ENCODE results near the gene MYH6.
"Not testable (repeated sequence)": the region's sequence is repeated elsewhere in the genome, so short reads cannot be mapped to it uniquely, and the experiment has no call there.

MYH6 gene

GRCh38 chr14:23407516-23408306 is at the start of gene MYH6:
Gene MYH6, minus strand, starts transcription at chr14:23408273. Its CDS starts 1,050 bp downstream, at chr14:23407223.
- DNase-seq, result no peak

DNA sequence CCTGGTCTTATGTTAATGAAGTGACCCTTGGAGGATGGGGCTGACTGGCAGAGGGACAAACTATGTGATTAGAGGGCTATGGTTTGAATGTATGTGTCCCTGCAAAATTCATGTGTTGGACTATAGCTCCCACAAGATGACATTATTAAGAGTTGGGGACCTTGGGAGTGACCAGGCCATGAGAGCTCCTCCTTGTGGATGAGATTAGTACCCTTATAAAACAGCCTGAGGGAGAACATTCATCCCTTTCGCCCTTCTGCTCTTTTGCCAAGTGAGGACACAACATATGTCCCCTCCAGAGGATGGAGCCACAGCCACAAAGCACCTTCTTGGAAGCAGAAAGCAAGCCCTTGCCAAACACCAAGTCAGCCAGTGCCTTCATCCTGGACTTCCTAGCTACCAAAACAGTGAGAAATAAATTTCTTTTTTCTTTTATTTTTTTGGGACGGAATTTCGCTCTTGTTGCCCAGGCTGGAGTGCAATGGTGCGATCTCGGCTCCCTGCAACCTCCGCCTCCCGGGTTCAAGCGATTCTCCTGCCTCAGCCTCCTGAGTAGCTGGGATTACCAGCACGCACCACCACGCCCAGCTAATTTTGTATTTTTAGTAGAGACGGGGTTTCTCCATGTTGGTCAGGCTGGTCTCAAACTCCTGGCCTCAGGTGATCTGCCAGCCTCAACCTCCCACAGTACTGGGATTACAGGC is 49.0 kb upstream of the MYH6 start:
- DNase-seq, result not testable (repeated sequence)

GRCh38 chr14:23454445-23454856 is 46.4 kb upstream of the MYH6 start:
- DNase-seq, result no peak

DNA sequence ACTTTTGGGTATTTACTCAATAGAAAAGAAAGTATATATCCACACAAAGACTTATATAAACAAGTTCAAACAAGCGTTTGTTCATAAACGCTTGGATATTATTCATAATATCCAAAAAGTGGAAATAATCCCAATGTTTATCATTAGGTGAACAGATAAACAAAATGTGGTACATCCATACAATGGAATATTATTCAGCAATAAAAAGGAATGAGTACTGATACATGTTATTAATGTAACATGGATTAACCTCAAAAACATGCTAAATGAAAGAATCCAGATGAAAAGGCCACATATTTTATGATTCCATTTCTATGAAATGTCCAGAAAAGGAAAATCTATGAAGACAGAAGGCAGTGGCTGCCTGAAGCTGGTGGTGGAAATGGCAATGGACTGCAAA is 44.2 kb upstream of the MYH6 start:
- DNase-seq, result no peak

GRCh38 chr14:23450379-23450778 is 42.3 kb upstream of the MYH6 start:
- no peak for DNase-seq

GRCh38 chr14:23449314-23449713 is 41.2 kb upstream of the MYH6 start:
- no peak for DNase-seq

DNA sequence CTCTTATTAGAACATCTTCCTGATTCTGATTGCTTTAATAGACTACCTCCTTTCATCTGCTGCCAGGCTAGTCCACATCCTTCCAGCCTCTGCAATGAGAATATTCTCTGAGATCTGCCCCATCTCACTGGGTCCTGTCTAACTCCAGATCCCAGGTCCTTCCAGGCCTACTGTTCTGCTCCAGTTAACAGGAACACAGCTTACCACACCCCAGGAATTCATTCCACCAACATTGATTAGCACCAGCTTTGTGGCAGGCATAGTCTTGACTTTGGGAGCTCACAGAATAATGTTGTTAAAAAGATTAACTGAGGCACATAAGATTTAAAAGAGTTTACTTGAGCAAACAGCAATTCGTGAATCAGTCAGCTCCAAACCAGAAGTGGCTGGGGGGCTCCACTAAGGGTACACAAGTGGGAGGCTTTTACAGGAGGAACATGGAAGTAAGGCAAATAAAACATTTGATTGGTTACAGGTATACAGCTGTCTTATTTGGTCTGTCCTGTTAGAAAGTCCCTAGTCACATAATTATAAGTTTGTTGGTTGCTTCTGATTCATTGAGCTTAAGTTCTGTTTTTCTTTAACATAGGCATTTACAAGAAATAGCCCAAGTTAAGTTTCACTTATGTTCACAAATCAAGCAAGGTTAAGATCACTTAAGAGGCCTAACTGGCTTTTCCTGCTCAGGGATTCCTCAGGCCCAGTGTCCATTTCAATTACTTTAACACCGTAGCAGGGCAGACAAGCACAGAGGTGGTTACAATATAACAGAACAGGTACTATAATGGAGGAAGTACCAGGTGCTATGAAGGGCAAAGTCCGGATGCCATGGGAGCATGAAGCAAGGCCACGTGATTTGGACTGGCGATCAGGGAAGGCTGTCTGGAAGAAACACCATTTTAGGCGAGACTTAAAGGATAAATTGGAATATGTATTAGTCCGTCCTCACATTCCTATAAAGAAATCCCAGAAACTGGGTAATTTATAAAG is 39.6 kb upstream of the MYH6 start:
- no peak for DNase-seq

DNA sequence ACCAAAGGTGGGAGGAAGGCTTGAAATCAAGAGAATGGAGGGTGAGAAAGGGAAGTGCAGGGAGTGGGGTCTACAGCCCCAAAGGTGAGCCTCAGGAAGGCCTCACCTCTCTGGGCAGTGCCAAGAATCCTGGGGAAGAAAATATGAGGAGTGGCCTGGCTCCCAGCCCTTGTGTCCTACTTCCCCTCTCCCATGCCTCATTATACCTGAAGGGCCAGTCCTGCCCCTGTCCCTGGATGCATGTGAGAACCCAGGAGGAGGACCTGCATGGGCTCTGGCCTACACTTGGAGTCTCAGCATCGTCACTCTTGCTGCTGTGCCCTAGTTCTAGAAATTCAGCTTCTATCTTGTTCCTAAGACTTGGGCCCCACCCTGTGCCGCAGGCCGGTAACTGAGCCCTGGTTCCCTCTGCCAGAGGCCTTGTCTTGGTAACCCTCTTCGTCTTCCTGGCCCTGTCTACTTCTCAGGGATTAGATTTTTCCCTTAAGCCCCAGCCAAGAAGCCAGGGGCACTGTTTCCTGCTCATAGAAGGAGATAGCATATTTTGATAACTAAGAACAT is 38.3 kb upstream of the MYH6 start:
- no peak for DNase-seq

GRCh38 chr14:23445773-23446172 is 37.7 kb upstream of the MYH6 start:
- DNase-seq, result no peak

GRCh38 chr14:23444314-23444713 is 36.2 kb upstream of the MYH6 start:
- no peak for DNase-seq

DNA sequence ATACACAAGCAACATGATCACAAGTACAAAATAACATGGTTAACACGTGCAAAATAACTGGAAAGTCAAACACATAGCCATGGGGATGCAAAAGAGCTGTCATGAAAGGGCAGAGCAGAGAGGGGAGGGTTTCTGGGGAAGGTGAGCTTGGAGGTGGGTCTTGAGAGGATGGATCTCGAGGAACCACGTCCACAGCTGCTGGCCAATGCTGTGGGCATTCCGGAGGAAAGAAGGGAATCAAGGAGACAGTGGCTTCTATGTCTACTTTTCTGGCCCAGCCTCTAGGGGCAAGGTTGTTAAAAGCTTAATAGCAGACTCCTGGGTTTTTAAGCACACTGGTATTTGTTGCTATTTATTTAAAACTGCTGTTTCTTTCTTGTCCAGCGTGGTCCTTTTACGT is 35.8 kb upstream of the MYH6 start:
- DNase-seq, result no peak

GRCh38 chr14:23443411-23443812 is 35.3 kb upstream of the MYH6 start:
- DNase-seq, result no peak

- no peak for DNase-seq
These were observed 34.8 kb upstream of the MYH6 start for GRCh38 chr14:23442721-23443356.

DNA sequence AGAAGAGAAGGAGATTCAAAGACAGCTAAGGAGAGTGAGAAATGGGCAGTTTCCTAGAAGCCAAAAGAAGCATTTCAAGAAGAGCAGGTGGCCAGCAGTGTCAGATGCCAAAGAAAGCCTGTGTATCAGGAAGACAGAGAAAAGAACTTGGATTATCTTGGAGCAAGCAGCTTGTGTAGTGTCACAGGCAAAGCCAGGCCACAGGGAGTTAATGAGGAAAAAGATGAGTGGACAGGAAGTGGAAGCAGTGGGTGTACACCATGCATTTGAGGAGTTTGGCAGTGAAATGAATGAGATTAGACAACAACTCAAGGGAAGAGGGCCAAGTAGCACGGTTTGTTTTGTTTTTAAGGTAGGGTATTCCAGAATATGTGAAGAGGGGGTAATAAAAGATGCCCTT is 33.0 kb upstream of the MYH6 start:
- DNase-seq, result no peak

DNA sequence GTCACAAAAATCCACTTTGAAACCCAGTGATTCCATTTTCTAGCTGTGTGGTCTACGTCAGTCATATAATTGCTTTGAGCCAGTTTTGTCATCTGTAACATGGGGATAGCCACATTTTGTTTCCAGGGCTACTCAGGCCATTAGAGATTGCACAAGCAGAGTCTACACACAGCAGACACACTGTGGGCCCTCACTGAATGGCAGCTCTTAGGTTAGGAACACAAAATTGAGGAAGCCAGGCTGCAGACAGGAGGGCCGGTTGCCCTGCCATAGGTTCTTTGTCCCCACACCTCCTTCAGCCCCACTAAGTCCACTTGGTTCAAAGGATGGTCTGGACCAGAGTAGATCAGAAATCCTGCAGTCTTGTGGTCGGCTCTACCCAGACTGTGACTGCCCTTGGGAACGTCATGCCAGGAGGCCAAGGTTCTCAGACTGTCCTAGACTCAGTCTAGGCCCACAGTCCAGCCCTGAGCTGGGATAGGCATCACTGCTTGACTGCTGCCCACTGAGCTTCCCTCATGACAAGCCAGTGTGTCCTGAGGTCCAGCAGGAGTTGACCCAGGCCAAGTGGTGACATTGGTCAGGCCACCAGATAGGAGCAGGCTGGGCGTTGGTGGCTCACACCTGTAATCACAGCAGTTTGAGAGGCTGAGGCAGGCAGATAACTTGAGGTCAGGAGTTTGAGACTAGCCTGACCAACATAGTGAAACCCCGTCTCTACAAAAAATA is 31.2 kb upstream of the MYH6 start:
- no peak for DNase-seq

GRCh38 chr14:23438101-23438971 is 30.3 kb upstream of the MYH6 start:
- DNase-seq, result no peak

GRCh38 chr14:23437133-23438100 is 29.3 kb upstream of the MYH6 start:
- DNase-seq, result no peak

- no peak for DNase-seq
These were observed 28.5 kb upstream of the MYH6 start for GRCh38 chr14:23436327-23437132.

Measured in NCI-H748 treated with DMSO at 0.1 percent for 48 hours (cell line).